Naive B cell (primary cell): Measurements from ENCODE around the gene HOXB5. TPM values are rescaled to one million over a fixed set of nuclear protein-coding genes. Genes with fewer than 3 reads are reported as not detected.

ENCODE experiments used
- ATAC-seq, 2 donors: fragments of 150-1000 bp; cut with Tn5 transposase; 2 replicates each; pipeline ENCODE4 v1.10.0; 2021; ENCODE audit warnings: low read depth in 2 of 2, mild to moderate bottlenecking in 2 of 2, moderate library complexity in 2 of 2
- DNase-seq: peaks from one replicate; pipeline ENCODE4 v3.0.0; 2022
- H3K27ac Mint-ChIP-seq, 6 donors: one replicate each; pipeline ENCODE4 v1.8.0; 2020 to 2022; ENCODE audit warnings: mild to moderate bottlenecking in 6 of 6, mixed read lengths in 6 of 6, moderate library complexity in 5 of 6, inconsistent platforms in 2 of 6
- H3K27me3 Mint-ChIP-seq, 3 donors: one replicate each; pipeline ENCODE4 v1.8.0; 2021 to 2022; ENCODE audit warnings: mixed read lengths in 3 of 3, mild to moderate bottlenecking in 1 of 3
- H3K36me3 Mint-ChIP-seq, 2 donors: one replicate each; pipeline ENCODE4 v1.8.0; 2020 to 2022; ENCODE audit warnings: mixed read lengths in 2 of 2, inconsistent platforms in 1 of 2, mild to moderate bottlenecking in 1 of 2
- H3K4me1 Mint-ChIP-seq, 3 donors: one replicate each; pipeline ENCODE4 v1.8.0; 2020 to 2022; ENCODE audit warnings: mixed read lengths in 3 of 3, inconsistent platforms in 1 of 3, mild to moderate bottlenecking in 1 of 3, moderate library complexity in 1 of 3
- H3K4me3 Mint-ChIP-seq, 8 donors: one replicate each; pipeline ENCODE4 v1.8.0; 2020 to 2022; ENCODE audit warnings: mild to moderate bottlenecking in 8 of 8, mixed read lengths in 8 of 8, moderate library complexity in 8 of 8, inconsistent platforms in 2 of 8
- H3K9me3 Mint-ChIP-seq, 7 donors: one replicate each; pipeline ENCODE4 v1.8.0; 2020 to 2022; ENCODE audit warnings: mixed read lengths in 7 of 7, mild to moderate bottlenecking in 5 of 7, inconsistent platforms in 2 of 7, moderate library complexity in 1 of 7
- polyA plus RNA-seq, 6 donors: library from polyadenylated mRNA; unstranded; fragments of 300-500 nt; fragmentation: Illumina TruSeq; gene quantifications; one replicate each; pipeline ENCODE4 v1.2.3, GENCODE V29; 2021; ENCODE audit warnings: low read depth in 6 of 6

The HOXB5 gene
- polyA plus RNA-seq, 6 donors from 2014 or later: not detected

- ATAC-seq: no peak
- peaks cover 7 to 26% (median 19%) of the 10 kb centered on the region in 3 donors for H3K4me1 Mint-ChIP-seq
- no peak overlapping the region for H3K27ac Mint-ChIP-seq
- H3K4me3 Mint-ChIP-seq: no peak overlapping the region
- no peaks in the 10 kb centered on the region for H3K9me3 Mint-ChIP-seq
- H3K27me3 Mint-ChIP-seq: peaks cover 50 to 67% (median 55%) of the 10 kb centered on the region in 3 donors
- H3K36me3 Mint-ChIP-seq: no peaks in the 10 kb centered on the region
- no peak for DNase-seq
Observed at GRCh38 chr17:48550502-48551213, 42.9 kb downstream of the HOXB5 start.

GRCh38 chr17:48549914-48550501, 43.6 kb downstream of the HOXB5 start:
- DNase-seq (no peak), ATAC-seq (no peak)
- H3K36me3 Mint-ChIP-seq: no peaks in the 10 kb centered on the region
- no peak overlapping the region for H3K4me3 Mint-ChIP-seq
- H3K27me3 Mint-ChIP-seq: peaks cover 50 to 68% (median 56%) of the 10 kb centered on the region in 3 donors
- H3K4me1 Mint-ChIP-seq: peaks cover 1 to 21% (median 12%) of the 10 kb centered on the region in 3 donors
- H3K9me3 Mint-ChIP-seq: no peaks in the 10 kb centered on the region
- no peak overlapping the region for H3K27ac Mint-ChIP-seq

- DNase-seq (no peak), ATAC-seq (no peak)
- Mint-ChIP-seq H3K9me3 (no peaks in the 10 kb centered on the region), H3K27ac (no peak overlapping the region), H3K36me3 (peaks cover 0 to 1% of the 10 kb centered on the region in 2 donors), H3K27me3 (peaks cover 50 to 68% (median 59%) of the 10 kb centered on the region in 3 donors), H3K4me1 (peaks cover 5 to 28% (median 12%) of the 10 kb centered on the region in 3 donors), H3K4me3 (no peak overlapping the region)
Observed at GRCh38 chr17:48549281-48549630, 44.3 kb downstream of the HOXB5 start.

- Mint-ChIP-seq H3K27ac (no peak overlapping the region), H3K4me1 (peaks cover 11 to 34% (median 17%) of the 10 kb centered on the region in 3 donors), H3K36me3 (peaks cover 0 to 7% of the 10 kb centered on the region in 2 donors), H3K4me3 (peak overlapping the region in 7 of 8 donors; percentile 11 to 87 (median 61)), H3K9me3 (no peaks in the 10 kb centered on the region), H3K27me3 (peaks cover 50 to 68% (median 60%) of the 10 kb centered on the region in 3 donors)
- ATAC-seq: no peak
- DNase-seq: no peak
Observed at GRCh38 chr17:48548523-48549280, 44.9 kb downstream of the HOXB5 start.

- no peak for ATAC-seq
- Mint-ChIP-seq H3K4me3 (peak overlapping the region; percentile 11 to 87 (median 55)), H3K4me1 (peaks cover 14 to 38% (median 22%) of the 10 kb centered on the region in 3 donors)
Observed at GRCh38 chr17:48547808-48548522, 45.6 kb downstream of the HOXB5 start.

GRCh38 chr17:48546924-48547807, 46.4 kb downstream of the HOXB5 start:
- peaks cover 20 to 45% (median 30%) of the 10 kb centered on the region in 3 donors for H3K4me1 Mint-ChIP-seq
- no peaks in the 10 kb centered on the region for H3K9me3 Mint-ChIP-seq
- H3K36me3 Mint-ChIP-seq: peaks cover 0 to 11% of the 10 kb centered on the region in 2 donors
- H3K4me3 Mint-ChIP-seq: peak overlapping the region in 6 of 8 donors; percentile 2 to 87 (median 46)
- ATAC-seq (no peak), DNase-seq (no peak)
- H3K27me3 Mint-ChIP-seq: peaks cover 50 to 68% (median 59%) of the 10 kb centered on the region in 3 donors
- no peak overlapping the region for H3K27ac Mint-ChIP-seq

More at GRCh38 chr17:48547808-48548522, 45.6 kb downstream of the HOXB5 start:
- no peaks in the 10 kb centered on the region for H3K9me3 Mint-ChIP-seq
- peak overlapping the region in 2 of 6 donors; percentile 44 to 71 for H3K27ac Mint-ChIP-seq
- peaks cover 48 to 66% (median 55%) of the 10 kb centered on the region in 3 donors for H3K27me3 Mint-ChIP-seq
- no peak for DNase-seq
- peaks cover 0 to 7% of the 10 kb centered on the region in 2 donors for H3K36me3 Mint-ChIP-seq

GRCh38 chr17:48546137-48546923, 47.2 kb downstream of the HOXB5 start:
- peaks cover 58 to 67% (median 59%) of the 10 kb centered on the region in 3 donors for H3K27me3 Mint-ChIP-seq
- H3K9me3 Mint-ChIP-seq: no peaks in the 10 kb centered on the region
- ATAC-seq (no peak), DNase-seq (no peak)
- peak overlapping the region in 1 of 6 donors; percentile 32 for H3K27ac Mint-ChIP-seq
- H3K4me3 Mint-ChIP-seq: peak overlapping the region in 3 of 8 donors; percentile 9 to 29 (median 16)
- H3K36me3 Mint-ChIP-seq: peaks cover 0 to 17% of the 10 kb centered on the region in 2 donors
- peaks cover 25 to 53% (median 39%) of the 10 kb centered on the region in 3 donors for H3K4me1 Mint-ChIP-seq

- Mint-ChIP-seq H3K27ac (peak overlapping the region in 2 of 6 donors; percentile 15 to 66), H3K9me3 (no peaks in the 10 kb centered on the region), H3K27me3 (peaks cover 64 to 71% (median 64%) of the 10 kb centered on the region in 3 donors), H3K4me1 (peaks cover 29 to 59% (median 45%) of the 10 kb centered on the region in 3 donors), H3K4me3 (peak overlapping the region in 7 of 8 donors; percentile 32 to 97 (median 96)), H3K36me3 (peaks cover 0 to 17% of the 10 kb centered on the region in 2 donors)
- DNase-seq: no peak
- ATAC-seq: no peak
Observed at GRCh38 chr17:48545539-48545938, 48.0 kb downstream of the HOXB5 start.

- ATAC-seq (no peak), DNase-seq (no peak)
- peaks cover 64 to 71% (median 70%) of the 10 kb centered on the region in 3 donors for H3K27me3 Mint-ChIP-seq
- peaks cover 4 to 17% of the 10 kb centered on the region in 2 donors for H3K36me3 Mint-ChIP-seq
- no peaks in the 10 kb centered on the region for H3K9me3 Mint-ChIP-seq
- H3K4me3 Mint-ChIP-seq: peak within 1 kb of the TSS; percentile 85 to 97 (median 96)
- peak within 1 kb of the TSS in 4 of 6 donors; percentile 37 to 81 (median 68) for H3K27ac Mint-ChIP-seq
- peaks cover 29 to 59% (median 45%) of the 10 kb centered on the region in 3 donors for H3K4me1 Mint-ChIP-seq
Observed at GRCh38 chr17:48545022-48545375, 48.6 kb downstream of the HOXB5 start, which contains the start of gene HOXB2. Gene HOXB2, minus strand, starts transcription at chr17:48545109. Its CDS starts 198 bp downstream, at chr17:48544911.

GRCh38 chr17:48544349-48545021, 49.1 kb downstream of the HOXB5 start:
- peaks cover 67 to 72% (median 70%) of the 10 kb centered on the region in 3 donors for H3K27me3 Mint-ChIP-seq
- ATAC-seq: no peak

GRCh38 chr17:48543854-48544348, 49.7 kb downstream of the HOXB5 start:
- Mint-ChIP-seq H3K36me3 (peaks cover 4 to 17% of the 10 kb centered on the region in 2 donors), H3K27me3 (peaks cover 65 to 72% (median 70%) of the 10 kb centered on the region in 3 donors), H3K9me3 (no peaks in the 10 kb centered on the region), H3K27ac (peak overlapping the region in 3 of 6 donors; percentile 37 to 91 (median 71)), H3K4me1 (peaks cover 29 to 59% (median 45%) of the 10 kb centered on the region in 3 donors), H3K4me3 (peak overlapping the region; percentile 85 to 97 (median 96))
- ATAC-seq (peak; percentile 25 to 34), DNase-seq (peak; percentile 9)

More at GRCh38 chr17:48544349-48545021, 49.1 kb downstream of the HOXB5 start:
- Mint-ChIP-seq H3K36me3 (peaks cover 4 to 17% of the 10 kb centered on the region in 2 donors), H3K27ac (peak overlapping the region in 2 of 6 donors; percentile 37 to 65), H3K4me1 (peaks cover 29 to 59% (median 45%) of the 10 kb centered on the region in 3 donors), H3K4me3 (peak overlapping the region; percentile 85 to 97 (median 96)), H3K9me3 (no peaks in the 10 kb centered on the region)
- DNase-seq: peak; percentile 11
